DND-41 (cell line): ENCODE results near the gene RPS18.

ENCODE experiments used
- ATAC-seq: fragments of 200-7000 bp; cut with Tn5 transposase; 3 replicates; pipeline ENCODE4 v1.9.1; 2021; ENCODE audit warnings: low read depth; ENCODE audit not compliant: insufficient read depth
- DNase-seq: peaks from one replicate; pipeline ENCODE4 v3.0.0-alpha.2; 2020
- H2AFZ ChIP-seq: 2 replicates; pipeline ENCODE4 v1.6.0; 2012; ENCODE audit warnings: low read depth, low read length
- H3K27ac ChIP-seq: 2 replicates; pipeline ENCODE4 v1.5.1; 2012; ENCODE audit warnings: low read length, inconsistent platforms
- H3K27me3 ChIP-seq: fragments of 200-600 bp; sonication (generic); 2 replicates; pipeline ENCODE4 v1.6.0; 2012; ENCODE audit warnings: low read length, mild to moderate bottlenecking, inconsistent platforms; ENCODE audit not compliant: insufficient read depth, poor library complexity
- H3K36me3 ChIP-seq: 2 replicates; pipeline ENCODE4 v1.5.1; 2012; ENCODE audit warnings: low read length, inconsistent platforms; ENCODE audit not compliant: insufficient read depth
- H3K4me1 ChIP-seq: 2 replicates; pipeline ENCODE4 v1.5.1; 2012; ENCODE audit warnings: mild to moderate bottlenecking, low read length; ENCODE audit not compliant: insufficient read depth
- H3K4me2 ChIP-seq: 2 replicates; pipeline ENCODE4 v1.6.0; 2012; ENCODE audit warnings: mild to moderate bottlenecking, moderate library complexity, low read length, inconsistent platforms; ENCODE audit not compliant: insufficient read depth
- H3K4me3 ChIP-seq, 2 experiments: fragments of 200-600 bp in 1 of 2; shearing (Covaris generic) in 1 of 2; 2 replicates each; pipeline ENCODE4 v1.5.1; 2012 to 2016; ENCODE audit warnings: inconsistent platforms in 2 of 2, low read length in 2 of 2, mild to moderate bottlenecking in 2 of 2, low read depth in 1 of 2, moderate library complexity in 1 of 2
- H3K79me2 ChIP-seq: 2 replicates; pipeline ENCODE4 v1.6.0; 2012; ENCODE audit warnings: low read length, inconsistent platforms; ENCODE audit not compliant: insufficient read depth
- H3K9ac ChIP-seq: 2 replicates; pipeline ENCODE4 v1.6.0; 2012; ENCODE audit warnings: low read depth, mild to moderate bottlenecking, inconsistent platforms, low read length, moderate library complexity
- H3K9me3 ChIP-seq: 2 replicates; pipeline ENCODE4 v1.5.1; 2012; ENCODE audit warnings: low read length, moderate library complexity, mild to moderate bottlenecking, inconsistent platforms; ENCODE audit not compliant: insufficient read depth, severe bottlenecking
- H4K20me1 ChIP-seq: 2 replicates; pipeline ENCODE4 v1.6.0; 2012; ENCODE audit warnings: low read length; ENCODE audit not compliant: insufficient read depth
- CTCF ChIP-seq: IDR thresholded peaks from 2 replicates; pipeline ENCODE4 v1.5.1; 2012; ENCODE audit warnings: borderline replicate concordance, low read length, moderate library complexity, mild to moderate bottlenecking; ENCODE audit not compliant: poor library complexity, severe bottlenecking; ENCODE audit errors: extremely low read depth
- EZH2 ChIP-seq: IDR thresholded peaks from 3 replicates; pipeline ENCODE4 v1.6.1; 2012; ENCODE audit warnings: borderline replicate concordance, low read depth, mild to moderate bottlenecking, moderate library complexity, low read length, inconsistent platforms; ENCODE audit not compliant: severe bottlenecking

Gene RPS18

GRCh38 chr6:33316603-33317418 lies 44.9 kb downstream of the RPS18 start:
- peak overlapping the region; percentile 30 for H3K9ac ChIP-seq

GRCh38 chr6:33317419-33317668 lies 45.5 kb downstream of the RPS18 start:
- no peaks in the 10 kb centered on the region for H3K27me3 ChIP-seq
- H3K4me2 ChIP-seq: peak overlapping the region; percentile 75
- peak overlapping the region; percentile 38; the same call in 1 of the 2 replicates for H3K27ac ChIP-seq
- no peak overlapping the region for H2AFZ ChIP-seq
- peaks cover 19% of the 10 kb centered on the region for H4K20me1 ChIP-seq
- TF ChIP-seq EZH2 (no peak), CTCF (no peak)
- peaks cover 38% of the 10 kb centered on the region for H3K36me3 ChIP-seq
- no peaks in the 10 kb centered on the region for H3K9me3 ChIP-seq
- peaks cover 67% of the 10 kb centered on the region for H3K79me2 ChIP-seq
- DNase-seq (no peak), ATAC-seq (no peak)
- peak overlapping the region; percentile 29 to 63; a peak in 3 of 4 replicates for H3K4me3 ChIP-seq
- peak overlapping the region; percentile 30 for H3K9ac ChIP-seq
- H3K4me1 ChIP-seq: peaks cover 74% of the 10 kb centered on the region

More at GRCh38 chr6:33316603-33317418, 44.9 kb downstream of the RPS18 start:
- H4K20me1 ChIP-seq: peaks cover 24% of the 10 kb centered on the region
- H3K27me3 ChIP-seq: no peaks in the 10 kb centered on the region
- DNase-seq (no peak), ATAC-seq (no peak)
- peaks cover 42% of the 10 kb centered on the region for H3K36me3 ChIP-seq
- peak overlapping the region; percentile 29 to 61; a peak in 3 of 4 replicates for H3K4me3 ChIP-seq
- H3K9me3 ChIP-seq: no peaks in the 10 kb centered on the region
- peak overlapping the region; percentile 38; the same call in 1 of the 2 replicates for H3K27ac ChIP-seq
- TF ChIP-seq EZH2 (no peak), CTCF (no peak)
- H3K4me2 ChIP-seq: peak overlapping the region; percentile 75
- H3K4me1 ChIP-seq: peaks cover 75% of the 10 kb centered on the region
- H3K79me2 ChIP-seq: peaks cover 67% of the 10 kb centered on the region
- H2AFZ ChIP-seq: no peak overlapping the region

- H3K27ac ChIP-seq: peak within 1 kb of the TSS; percentile 83
- TF ChIP-seq EZH2 (no peak), CTCF (no peak)
Measured at GRCh38 chr6:33317669-33318425, 46.0 kb downstream of the RPS18 start, which contains the start of gene ZBTB22. Gene ZBTB22, minus strand, starts transcription at chr6:33317744. Its CDS starts 828 bp downstream, at chr6:33316916.

More at GRCh38 chr6:33317669-33318425, 46.0 kb downstream of the RPS18 start, which contains the start of gene ZBTB22:
- H2AFZ ChIP-seq: peak within 1 kb of the TSS; percentile 77
- no peaks in the 10 kb centered on the region for H3K9me3 ChIP-seq
- H3K4me1 ChIP-seq: peaks cover 69% of the 10 kb centered on the region
- H3K36me3 ChIP-seq: peaks cover 34% of the 10 kb centered on the region
- H3K79me2 ChIP-seq: peaks cover 66% of the 10 kb centered on the region
- no peaks in the 10 kb centered on the region for H3K27me3 ChIP-seq
- peak; percentile 97 for DNase-seq
- H4K20me1 ChIP-seq: peaks cover 16% of the 10 kb centered on the region
- peak within 1 kb of the TSS; percentile 34 to 63; a peak in 3 of 4 replicates for H3K4me3 ChIP-seq
- peak within 1 kb of the TSS; percentile 97 for H3K4me2 ChIP-seq
- ATAC-seq: peak; percentile 79
- H3K9ac ChIP-seq: peak within 1 kb of the TSS; percentile 59
